HG03039 (cell line): ENCODE measurements around the gene P2RX1.

Experiments
- ATAC-seq: cut with Tn5 transposase; IDR thresholded peaks from one replicate; pipeline ENCODE4 v1.9.1; 2021; ENCODE audit warnings: mild to moderate bottlenecking, moderate library complexity; ENCODE audit not compliant: unreplicated experiment

Gene P2RX1

DNA sequence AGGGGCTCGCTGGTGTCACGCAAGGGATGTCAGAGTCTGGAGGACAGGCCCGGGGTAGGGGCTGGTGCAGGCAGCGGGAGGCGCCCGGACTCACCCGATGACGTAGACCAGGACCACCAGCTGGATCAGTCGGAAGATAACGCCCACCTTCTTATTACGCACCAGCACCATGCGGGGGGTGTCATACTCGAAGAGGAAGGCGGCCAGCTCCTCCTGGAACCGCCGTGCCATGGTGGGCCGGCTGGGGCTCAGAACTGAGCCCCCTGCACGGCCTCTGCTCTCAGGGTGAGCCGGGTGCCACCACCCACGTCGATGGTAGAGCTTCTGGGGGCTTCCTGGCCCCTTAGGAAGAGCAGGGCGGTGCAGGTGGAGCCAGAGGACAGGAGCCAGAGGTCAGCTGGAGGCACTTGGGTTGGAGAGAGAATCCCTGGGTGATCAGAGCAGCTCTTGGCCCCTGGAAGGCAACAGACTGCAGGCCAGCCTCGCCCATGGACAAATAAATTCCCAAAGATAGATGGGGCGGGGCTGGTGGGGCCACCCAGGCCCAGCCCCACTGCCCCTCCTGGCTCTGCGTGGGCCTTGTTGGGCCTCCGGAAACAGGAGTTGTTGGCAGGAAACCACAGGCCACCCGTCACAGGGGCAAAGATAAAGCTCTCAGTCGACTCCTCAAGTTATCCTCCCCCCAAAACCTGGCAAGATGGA lies at the start of gene P2RX1:
TSS of gene P2RX1 (minus strand) at position 471 of the 702 bp plus-strand sequence. CDS start at position 231, 240 bp downstream.
- ATAC-seq: no peak

DNA sequence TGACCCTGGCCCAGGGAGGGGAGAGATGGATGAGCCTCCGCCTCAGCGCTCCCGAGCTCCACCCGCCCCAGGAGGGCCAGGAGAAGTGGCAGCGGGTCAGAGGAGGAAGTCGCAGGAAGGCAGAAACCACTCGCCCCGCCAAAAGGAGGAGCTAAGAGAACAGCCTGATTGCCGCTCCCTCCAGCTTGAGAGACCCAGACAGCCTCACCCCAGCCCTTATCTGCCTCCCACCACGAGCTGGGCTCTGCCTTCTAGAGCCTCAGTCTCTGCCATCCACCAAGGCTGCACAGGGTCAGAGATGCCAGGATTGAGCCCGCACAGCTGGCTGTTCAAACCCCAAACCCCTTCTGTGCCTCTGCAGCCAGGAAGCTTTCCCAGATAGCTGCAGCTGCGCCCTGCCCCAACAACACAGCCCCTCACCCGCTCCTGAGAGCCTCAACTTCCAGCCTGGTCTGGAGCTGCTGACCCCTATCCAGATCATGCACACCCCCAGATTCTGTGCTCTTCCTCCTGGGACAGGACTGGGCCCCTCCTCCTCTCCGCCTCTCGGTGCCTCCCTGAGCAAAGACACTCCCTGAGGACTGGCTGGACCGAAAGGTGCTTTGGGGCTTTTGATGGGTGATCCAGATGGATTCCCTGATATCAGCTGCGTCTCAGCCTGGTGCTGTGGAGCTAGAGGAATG lies 49.0 kb upstream of the P2RX1 start:
- ATAC-seq: no peak

DNA sequence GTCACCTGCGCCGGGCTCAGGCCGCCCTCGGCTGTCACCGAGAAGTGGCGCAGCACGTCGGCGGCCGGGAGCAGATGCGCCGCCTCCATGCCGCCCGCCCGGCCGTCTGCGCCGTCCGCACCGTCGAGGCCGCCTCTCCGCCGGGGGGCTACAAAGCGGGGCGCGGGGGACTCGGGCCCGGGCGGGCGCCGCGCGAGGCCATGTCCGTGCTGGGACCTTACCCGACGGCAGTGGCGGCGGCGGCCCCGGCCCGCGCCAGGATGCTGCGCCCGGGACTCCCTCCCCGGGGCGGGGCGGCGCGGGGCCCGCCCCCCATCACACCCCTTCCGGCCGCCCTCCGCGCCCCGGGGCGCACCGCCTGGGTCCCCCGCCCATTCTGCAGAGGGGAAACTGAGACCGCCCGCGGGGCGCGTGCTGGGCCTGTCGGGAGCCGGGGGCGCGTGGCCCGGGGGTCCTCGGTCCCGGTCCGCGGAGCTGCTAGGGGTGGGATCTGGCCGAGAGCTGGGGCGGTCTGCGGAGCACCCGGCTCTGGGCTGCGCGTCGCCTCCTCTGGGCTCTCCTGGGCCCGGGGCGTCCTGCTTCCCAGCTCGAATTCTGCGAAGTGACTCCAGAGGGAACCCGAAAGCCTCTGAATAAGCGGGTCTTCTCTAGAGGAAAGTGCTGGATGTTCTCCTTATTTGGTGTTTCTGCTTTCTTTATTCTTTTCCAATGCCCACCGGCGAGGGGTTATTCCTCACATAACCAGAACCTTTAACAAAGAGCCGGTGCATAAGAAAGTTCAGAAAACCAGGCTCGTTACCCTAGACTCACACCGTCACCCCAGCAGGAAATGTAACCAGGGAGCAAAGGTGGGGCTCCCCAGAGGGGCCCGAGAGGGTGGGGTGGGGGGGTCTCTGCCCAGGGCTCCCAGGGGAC lies 48.2 kb upstream of the P2RX1 start, which contains the start of gene ATP2A3:
TSS of gene ATP2A3 (minus strand) at position 235 of the 915 bp plus-strand sequence. CDS start at position 89, 146 bp downstream.
- ATAC-seq: peak; percentile 46

DNA sequence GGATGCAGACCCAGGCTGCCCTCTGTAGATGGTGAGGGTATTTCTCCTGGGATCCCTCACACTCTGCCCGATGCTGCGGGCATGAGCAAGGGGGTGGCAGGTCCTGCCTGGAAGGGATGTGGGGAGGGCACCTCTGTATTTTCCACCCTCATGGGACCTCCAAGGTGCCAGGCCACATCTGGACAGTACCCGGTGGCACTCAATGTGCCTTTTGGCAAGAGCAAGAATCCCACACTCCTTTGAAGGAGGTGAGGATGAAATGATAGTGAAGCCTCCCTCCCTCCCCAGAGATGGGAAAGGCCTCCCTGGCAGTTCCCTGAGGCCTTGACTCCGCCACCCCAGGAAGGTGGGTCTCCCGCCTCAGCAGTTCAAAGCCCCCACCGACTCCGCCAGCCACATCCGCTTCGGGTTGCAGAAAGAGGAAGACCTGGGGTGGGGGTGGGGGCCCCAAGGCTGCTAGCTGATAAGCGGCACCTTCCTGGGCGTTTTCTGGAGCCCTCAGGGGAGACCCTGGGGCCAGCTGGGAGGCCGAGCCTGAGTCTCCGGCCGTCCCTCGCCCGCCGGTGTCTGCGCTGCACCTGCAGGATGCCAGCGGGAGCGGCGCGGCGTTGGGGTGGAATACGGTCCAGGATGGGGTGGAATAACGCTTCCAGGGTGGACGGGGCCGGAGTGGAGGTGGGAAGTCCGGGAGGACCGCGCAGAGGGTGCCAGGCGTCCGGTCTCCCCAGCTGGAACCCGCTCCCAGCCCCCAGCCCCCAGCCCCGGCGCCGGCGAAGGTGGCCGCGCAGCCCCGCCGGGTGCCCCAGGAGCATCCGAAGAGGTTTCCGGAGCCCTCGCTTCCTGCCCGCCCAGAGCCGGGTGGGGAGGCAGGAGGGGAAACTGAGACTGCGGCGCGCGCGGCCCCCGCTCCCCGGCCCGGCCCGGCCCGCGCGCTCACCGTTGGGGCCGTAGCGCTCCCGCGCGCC lies 47.3 kb upstream of the P2RX1 start:
- ATAC-seq: peak; percentile 6

DNA sequence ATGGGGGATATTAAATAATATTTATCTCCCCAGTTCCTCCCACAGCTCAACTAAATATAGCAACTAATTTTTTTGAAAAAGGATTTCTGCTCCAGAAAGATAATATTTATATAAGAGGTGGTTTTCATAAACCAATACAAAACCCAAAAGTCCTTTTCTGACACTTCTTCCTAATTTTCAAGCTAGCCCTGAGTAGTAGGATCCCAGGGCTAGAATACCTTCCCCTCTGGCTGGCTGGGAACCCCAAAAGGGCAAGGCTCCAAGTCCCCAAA lies 46.6 kb upstream of the P2RX1 start:
- ATAC-seq: no peak

DNA sequence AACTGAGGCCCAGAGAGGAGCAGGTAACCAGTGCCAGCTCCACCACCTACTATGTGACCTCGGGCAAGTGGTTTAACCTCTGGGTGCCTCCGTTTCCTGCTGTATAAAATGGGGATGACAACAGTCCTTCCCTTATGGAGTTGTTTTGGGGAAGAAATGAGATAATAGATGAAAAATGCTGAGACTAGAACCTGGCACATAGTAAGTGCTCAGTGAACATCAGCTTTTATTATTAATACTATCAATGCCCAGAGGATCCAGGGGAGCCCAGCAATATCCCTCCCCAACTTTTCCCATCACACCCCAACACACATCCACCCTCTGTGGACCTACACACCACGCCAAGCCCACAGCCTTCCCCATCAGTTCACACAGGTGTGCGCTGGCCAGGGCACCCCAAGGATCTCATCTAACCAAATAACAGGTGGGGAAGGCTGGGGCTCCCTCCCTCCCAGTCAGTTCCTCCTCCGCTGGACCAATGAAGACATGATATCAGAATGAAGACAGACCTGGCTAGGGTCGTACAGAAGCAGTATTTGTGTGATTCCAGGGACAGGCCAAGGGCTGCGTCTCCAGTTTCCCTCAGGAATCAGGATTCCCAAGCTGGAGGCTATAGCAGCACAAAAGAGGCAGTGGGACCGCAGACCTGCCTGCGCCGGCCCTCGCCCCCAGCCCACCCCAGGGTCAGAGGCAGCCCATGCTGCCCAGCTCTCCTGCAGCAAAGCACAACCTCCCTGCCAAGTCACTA lies 46.1 kb upstream of the P2RX1 start:
- no peak for ATAC-seq

DNA sequence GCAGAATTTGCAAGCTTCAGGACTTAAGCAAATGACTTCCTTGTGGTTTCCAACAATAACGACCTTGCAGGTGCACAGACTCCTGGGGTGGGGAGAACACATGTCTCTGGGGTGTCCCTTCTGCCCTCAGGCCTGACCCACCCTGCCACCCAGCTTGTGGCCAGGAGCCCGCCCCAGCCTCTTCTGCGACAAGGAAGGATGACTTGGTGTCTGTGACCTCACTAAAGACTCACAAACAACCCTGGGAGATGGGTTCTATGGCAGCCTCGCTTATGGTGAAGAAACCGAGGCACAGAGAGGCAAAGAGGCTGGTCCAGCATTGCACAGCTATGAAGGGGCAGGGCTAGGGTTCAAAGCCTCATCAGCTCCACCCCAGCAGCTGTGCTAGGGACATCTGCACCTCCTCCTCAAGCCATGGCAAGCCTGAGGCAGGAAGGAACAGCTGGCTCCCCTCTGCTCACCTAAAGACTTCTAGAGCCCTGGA lies 45.3 kb upstream of the P2RX1 start:
- no peak for ATAC-seq

DNA sequence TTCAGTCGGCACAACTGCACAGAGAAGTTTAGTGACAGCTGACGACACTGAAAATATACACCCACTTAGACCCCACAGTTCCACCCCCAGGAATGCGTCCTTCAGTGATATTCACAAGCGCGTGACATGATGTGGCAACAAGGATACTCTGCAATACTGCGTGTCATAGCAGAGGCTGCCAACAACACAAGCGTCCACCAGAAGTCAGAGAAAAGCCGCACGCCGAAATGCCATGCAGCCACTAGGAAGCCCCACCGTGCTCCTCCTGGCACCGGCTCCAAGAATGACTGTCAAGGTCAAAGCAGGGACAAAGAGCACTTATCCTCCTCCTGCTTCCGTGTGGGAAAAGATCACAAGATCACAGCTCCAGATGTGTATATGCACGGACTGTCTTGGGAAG lies 44.5 kb upstream of the P2RX1 start:
- ATAC-seq: no peak

DNA sequence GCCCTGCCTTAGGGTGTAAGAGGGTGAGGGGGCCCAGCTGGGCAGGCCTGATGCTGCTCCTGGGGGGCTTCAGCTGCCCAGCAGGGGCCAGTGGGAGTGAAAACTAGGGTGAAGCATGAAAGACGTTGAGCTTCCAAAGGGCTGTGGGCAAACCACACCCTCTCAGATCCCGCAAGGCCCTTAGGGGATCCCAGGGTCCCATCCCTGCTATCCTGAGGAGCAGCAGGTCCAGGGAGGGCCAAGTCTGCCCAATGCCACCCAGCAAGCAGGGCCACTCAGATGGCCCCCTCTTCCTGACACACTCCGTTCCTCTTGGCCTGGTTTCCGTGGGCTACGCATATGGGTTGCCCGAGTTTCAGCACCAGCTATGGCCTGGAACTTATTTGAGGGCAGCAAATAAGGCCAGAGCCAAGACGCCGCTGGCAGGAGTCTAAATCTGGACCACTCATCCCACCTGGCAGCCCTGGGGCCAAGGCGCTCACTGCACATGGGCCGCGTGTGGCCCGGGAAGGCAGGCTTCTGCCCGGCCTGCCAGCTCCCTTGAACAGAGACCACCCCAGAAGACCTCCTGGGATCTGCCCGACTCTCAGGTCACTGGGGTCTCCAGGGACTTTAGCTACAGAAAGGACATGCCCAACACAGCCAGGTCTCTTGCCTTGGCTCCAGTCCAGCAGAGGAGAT lies 43.8 kb upstream of the P2RX1 start:
- ATAC-seq: no peak

DNA sequence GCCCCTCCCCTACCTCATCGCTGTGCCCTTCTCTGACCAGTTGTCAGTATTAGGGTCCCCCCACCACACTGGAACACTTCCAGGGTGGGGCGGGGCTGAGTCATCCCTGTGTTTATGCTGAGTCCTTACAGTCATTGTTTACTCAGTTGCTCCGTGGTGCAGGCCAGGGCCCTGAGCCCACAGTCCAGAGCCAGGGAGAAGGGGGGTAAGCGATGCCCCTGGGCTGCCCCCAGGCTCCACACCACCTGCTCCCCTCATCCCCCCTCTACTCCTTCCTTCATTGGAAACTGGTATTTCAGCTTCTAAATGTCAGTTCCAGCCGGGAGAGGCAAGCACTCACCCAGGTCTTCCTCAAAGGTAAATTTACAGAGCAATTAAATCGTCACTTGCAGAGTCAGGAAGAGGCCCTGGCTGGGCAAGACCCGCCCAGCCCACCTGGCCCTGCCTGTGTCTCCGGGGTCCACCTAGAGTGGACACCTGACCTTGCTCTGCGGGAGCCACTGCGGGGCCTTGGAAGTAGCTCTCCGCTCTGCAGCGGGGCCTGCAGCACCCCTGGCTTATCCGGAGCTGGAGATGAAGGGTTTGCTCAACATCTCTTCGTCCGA lies 43.1 kb upstream of the P2RX1 start:
- no peak for ATAC-seq

DNA sequence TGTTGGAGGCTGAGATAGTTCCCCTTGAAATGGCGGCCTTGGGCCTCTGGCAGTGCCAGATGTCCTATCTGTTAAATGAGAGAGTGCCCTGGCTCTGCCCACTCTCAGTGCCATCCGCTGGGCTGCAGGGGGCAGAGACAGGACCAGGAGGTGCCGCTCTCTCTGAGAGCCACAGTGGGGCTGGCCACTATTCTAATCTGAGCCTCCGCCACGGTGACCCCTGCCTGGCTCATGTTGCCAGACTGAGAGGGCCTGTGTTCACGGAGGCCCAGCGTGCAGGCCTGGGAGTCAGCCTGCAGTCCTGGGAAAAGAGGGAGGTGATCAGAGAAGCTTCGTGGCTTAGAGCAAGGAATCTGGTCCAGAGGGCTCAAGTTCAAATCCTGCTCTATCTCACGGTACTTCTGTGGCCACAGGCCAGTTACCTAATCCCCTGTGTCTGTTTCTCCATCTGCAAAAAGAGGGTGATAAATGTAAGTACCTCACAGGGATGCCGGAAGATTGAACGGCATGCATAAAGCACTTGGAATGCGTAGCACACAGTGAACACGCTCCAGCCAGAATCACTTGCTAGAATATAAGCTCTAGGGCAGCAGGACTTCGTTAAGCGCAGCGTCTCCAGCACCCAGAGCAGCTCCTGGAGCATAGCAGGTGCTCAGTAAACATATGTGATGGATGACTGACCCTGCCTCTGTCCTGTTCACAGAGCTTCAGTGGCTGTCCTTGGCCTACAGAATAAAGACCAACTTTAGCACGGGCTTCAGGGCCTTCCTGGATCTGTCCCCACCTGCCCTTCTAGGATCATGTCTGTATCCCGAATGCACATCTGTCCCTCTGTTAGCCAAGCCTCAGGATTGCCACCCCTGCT lies 41.7 kb upstream of the P2RX1 start:
- ATAC-seq: no peak

DNA sequence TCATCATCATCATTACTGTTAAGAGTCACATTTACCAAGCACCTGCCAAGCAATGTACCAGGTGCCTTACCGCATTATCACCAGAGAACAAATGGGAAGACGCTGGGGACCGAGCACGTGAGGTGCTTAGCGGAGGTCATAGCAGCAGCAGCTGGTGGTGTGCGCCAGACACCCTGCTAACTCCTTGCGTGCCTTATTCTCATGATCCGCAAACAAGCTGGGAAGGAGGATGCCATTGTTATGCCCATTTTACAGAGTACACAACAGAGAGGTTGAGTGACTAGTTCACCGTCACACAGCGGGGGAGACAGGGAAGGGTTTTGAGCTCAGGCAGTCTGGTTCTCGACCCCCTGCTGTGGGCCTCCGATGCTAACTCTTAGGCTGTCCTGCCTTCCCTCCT lies 40.7 kb upstream of the P2RX1 start:
- no peak for ATAC-seq

DNA sequence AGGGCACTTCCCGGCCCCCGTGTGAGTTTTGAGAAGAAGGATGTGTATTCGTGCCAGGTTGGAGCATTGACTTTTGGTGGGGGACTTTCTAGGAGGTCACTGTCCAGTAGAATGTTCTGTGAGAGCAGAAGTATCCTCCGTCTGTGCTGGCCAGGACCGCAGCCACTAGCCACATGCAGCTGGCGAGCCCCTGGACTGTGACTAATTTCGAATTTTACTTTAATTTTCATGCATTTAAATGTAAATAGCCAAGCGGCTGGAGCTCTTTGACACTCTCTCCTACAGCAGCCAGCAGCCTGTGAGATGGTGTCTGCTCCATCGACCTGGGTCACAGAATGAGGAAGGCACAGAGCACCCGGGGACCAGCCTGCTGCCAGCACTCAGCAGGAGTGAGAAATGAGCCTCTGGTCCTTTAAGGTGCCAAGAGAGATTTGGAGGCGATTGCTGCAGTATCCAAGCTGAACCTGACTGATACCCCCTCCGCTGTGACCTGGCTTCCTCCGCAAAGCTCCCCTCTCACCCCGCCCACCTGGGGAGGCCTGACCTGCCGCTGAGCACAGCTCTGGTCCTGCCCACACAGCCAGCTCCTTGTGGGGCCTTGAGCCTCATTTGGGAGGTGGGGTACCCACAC lies 40.2 kb upstream of the P2RX1 start:
- ATAC-seq: no peak

DNA sequence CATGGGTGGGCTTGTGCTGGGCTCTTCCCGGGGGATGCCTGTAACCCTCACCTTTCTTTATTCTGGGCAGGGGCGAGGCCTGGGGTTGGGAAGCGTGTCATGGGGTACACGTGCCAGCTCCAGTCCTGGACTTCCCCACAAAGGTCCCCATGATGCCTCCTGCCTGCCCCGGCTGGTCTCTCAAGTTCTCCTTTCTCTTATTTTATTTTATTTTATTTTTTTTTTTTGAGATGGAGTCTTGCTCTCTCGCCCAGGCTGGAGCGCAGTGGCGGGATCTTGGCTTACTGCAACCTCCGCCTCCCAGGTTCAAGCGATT lies 39.4 kb upstream of the P2RX1 start:
- no peak for ATAC-seq

DNA sequence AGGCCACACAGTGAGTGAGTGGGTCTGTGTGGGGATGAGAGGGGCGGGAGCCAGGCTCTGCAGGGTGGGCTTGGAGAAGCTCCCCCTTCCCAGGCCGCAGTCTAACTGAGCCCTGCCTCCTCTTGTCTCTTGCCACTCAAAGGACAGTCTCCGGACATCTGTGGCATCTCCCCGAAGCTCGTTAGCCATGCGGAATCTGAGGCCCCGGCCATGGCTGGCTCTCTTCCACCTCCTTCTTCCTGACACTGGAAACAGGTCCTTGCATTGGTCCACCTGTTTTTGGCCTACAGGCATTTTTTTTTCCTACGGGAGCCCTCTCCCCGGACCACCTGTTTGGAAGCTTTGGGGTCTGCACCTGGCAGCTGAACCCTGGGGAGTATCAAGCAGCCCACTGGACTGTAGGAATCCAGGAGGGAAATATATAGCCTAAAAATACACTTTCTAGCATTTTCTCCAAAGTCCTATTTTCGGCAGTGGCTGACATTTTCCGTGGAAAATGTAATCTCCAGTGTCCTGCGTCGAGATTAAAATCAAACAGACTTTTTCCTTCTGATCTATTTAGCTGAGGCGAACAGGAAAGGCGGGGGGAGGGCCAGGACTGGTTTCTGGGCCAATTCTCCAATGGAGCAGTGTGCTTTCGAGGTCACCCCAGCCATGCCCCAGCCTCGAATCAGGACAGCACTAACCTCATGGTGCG lies 38.9 kb upstream of the P2RX1 start:
- ATAC-seq: no peak

DNA sequence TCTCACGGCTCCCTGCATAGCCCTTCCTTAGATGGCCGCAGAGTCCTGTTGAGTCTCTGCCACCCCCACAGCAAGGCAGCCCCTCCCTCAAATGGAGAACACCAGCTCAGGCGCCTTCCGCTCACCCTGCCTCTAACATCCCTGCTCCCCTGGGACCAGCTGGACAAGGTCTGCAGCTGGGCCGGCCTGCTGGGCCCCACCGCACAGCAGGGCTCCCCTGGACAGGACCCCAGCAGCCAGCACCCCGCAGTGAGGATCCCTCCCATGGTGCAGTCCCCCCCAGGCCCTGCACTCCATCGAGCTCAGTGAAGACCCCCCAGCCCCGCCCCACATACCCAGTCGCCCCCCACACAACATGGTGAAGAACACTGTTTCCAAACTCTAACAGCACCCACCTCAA lies 37.8 kb upstream of the P2RX1 start:
- ATAC-seq: no peak

DNA sequence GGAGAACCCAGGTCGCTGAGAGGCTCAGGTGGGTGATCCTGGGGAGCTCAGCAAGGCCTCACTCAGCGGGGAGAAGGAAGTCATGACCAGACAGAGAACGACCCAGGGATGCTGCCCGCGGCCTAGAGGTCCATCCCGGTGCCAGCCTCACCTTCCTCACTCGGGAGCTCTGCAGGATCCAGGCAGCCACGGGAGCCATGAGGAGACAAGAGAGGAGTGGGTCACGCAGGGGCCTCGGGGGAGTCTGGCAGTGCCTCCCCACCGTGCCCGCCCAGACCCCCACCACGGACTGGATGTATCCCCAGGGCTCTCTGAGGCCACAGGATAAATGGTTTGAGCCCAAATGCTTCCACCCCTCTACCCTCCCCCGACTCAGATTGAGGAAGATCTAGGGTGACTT lies 37.3 kb upstream of the P2RX1 start:
- no peak for ATAC-seq
